Skeletal muscle tissue (tissue), 4 donors: ENCODE measurements around the gene NAV2. TPM values are rescaled to one million over a fixed set of nuclear protein-coding genes. Genes with fewer than 3 reads are reported as not detected.
A peak's percentile ranks its signal among the peaks of the same experiment; 100 is the strongest.

Source experiments
- H3K27ac ChIP-seq: one replicate; pipeline ENCODE4 v1.7.0; 2013; ENCODE audit warnings: mild to moderate bottlenecking, low read depth, low read length, inconsistent platforms
- H3K27me3 ChIP-seq, 3 donors: one replicate each; pipeline ENCODE4 v1.7.0; 2013; ENCODE audit warnings: low read length in 3 of 3; ENCODE audit not compliant: control insufficient read depth in 3 of 3, insufficient read depth in 3 of 3
- H3K36me3 ChIP-seq, 3 donors: one replicate each; pipeline ENCODE4 v1.7.0; 2013; ENCODE audit warnings: low read length in 3 of 3; ENCODE audit not compliant: control insufficient read depth in 3 of 3, insufficient read depth in 3 of 3
- H3K4me1 ChIP-seq, 3 donors: one replicate each; pipeline ENCODE4 v1.7.0; 2013; ENCODE audit warnings: low read length in 3 of 3, mild to moderate bottlenecking in 3 of 3; ENCODE audit not compliant: control insufficient read depth in 3 of 3, insufficient read depth in 3 of 3
- H3K4me3 ChIP-seq, 3 donors: one replicate each; pipeline ENCODE4 v1.7.0; 2013; ENCODE audit warnings: low read length in 3 of 3
- H3K9ac ChIP-seq, 3 donors: one replicate each; pipeline ENCODE4 v1.7.0; 2013; ENCODE audit warnings: low read length in 3 of 3, mild to moderate bottlenecking in 3 of 3, moderate library complexity in 2 of 3, low read depth in 1 of 3
- H3K9me3 ChIP-seq, 3 donors: one replicate each; pipeline ENCODE4 v1.7.0; 2013; ENCODE audit warnings: low read length in 3 of 3; ENCODE audit not compliant: control insufficient read depth in 3 of 3
- total RNA-seq: library from RNA; depleted of rRNA; stranded (reverse); fragments of >200 nt; gene quantifications from one replicate; pipeline ENCODE4 v1.2.3, GENCODE V29; 2014
- donor health status: Osteomylitis.

The NAV2 gene
- total RNA-seq, 1 donor from 2014 or later: 43.3 TPM

DNA sequence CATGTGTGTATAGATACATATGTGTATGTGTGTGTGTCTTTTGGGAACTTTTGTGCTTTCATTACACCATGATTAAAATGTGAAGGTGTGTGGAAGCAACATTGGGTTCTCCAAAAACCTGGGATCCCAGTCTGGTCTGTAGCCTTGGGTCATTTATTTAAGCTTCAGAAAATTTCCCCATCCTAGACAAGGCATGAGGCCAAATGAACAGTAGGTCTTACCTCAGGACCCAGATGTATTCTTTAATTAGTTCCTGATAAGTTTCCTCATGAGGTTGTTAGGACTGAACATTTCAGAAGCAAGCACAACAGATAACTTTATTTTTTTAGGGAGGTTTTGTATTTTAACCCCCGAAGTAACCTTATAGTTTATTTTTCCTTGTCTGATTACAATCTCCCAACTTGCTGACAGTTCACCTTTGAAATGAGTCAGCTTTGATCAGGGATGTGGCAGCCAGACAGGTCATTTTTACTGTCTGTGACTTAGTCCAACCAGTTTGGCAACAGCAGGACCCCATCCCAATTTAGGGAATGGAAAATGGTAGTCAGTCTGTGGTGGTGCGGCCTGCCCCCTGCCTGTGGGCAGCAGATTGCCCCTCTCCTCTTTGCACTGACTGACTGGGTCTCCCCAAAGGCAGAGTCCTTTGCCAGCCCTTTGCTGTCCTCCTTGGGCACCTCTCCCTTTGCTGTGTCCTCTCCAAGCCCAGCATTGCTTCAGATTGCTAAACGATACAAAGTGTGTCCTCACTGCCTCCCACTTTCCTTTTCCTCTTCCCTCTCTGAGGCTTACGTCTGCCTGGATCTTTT lies 88.3 kb downstream of the NAV2 start:
- Histone ChIP-seq H3K27ac (no peak overlapping the region), H3K4me3 (no peak overlapping the region), H3K27me3 (no peaks in the 10 kb centered on the region), H3K9ac (no peak overlapping the region), H3K9me3 (no peaks in the 10 kb centered on the region), H3K4me1 (peaks cover 9 to 14% (median 9%) of the 10 kb centered on the region in 3 donors), H3K36me3 (no peaks in the 10 kb centered on the region)

GRCh38 chr11:19802773-19803293 lies 90.2 kb downstream of the NAV2 start:
- H3K4me3 ChIP-seq: no peak overlapping the region
- H3K36me3 ChIP-seq: no peaks in the 10 kb centered on the region
- H3K27me3 ChIP-seq: no peaks in the 10 kb centered on the region
- H3K9me3 ChIP-seq: no peaks in the 10 kb centered on the region
- H3K4me1 ChIP-seq: peaks cover 10 to 25% (median 11%) of the 10 kb centered on the region in 3 donors
- H3K9ac ChIP-seq: no peak overlapping the region
- no peak overlapping the region for H3K27ac ChIP-seq

GRCh38 chr11:19803506-19803998 lies 90.9 kb downstream of the NAV2 start:
- H3K36me3 ChIP-seq: no peaks in the 10 kb centered on the region
- peaks cover 10 to 28% (median 11%) of the 10 kb centered on the region in 3 donors for H3K4me1 ChIP-seq
- H3K27ac ChIP-seq: no peak overlapping the region
- H3K9ac ChIP-seq: no peak overlapping the region
- no peaks in the 10 kb centered on the region for H3K9me3 ChIP-seq
- H3K4me3 ChIP-seq: no peak overlapping the region
- H3K27me3 ChIP-seq: no peaks in the 10 kb centered on the region

- Histone ChIP-seq H3K4me1 (peaks cover 10 to 28% (median 11%) of the 10 kb centered on the region in 3 donors), H3K4me3 (no peak overlapping the region), H3K9me3 (no peaks in the 10 kb centered on the region), H3K27ac (peak overlapping the region; percentile 57), H3K36me3 (no peaks in the 10 kb centered on the region), H3K9ac (no peak overlapping the region), H3K27me3 (no peaks in the 10 kb centered on the region)
Measured at GRCh38 chr11:19805376-19805775, 92.7 kb downstream of the NAV2 start.

- Histone ChIP-seq H3K4me1 (peaks cover 10 to 29% (median 11%) of the 10 kb centered on the region in 3 donors), H3K27me3 (no peaks in the 10 kb centered on the region), H3K9me3 (no peaks in the 10 kb centered on the region), H3K36me3 (no peaks in the 10 kb centered on the region), H3K27ac (peak overlapping the region; percentile 57), H3K9ac (no peak overlapping the region), H3K4me3 (no peak overlapping the region)
Measured at GRCh38 chr11:19805827-19806226, 93.2 kb downstream of the NAV2 start.

- H3K27me3 ChIP-seq: no peaks in the 10 kb centered on the region
- peaks cover 10 to 33% (median 11%) of the 10 kb centered on the region in 3 donors for H3K4me1 ChIP-seq
- H3K4me3 ChIP-seq: no peak overlapping the region
- H3K9ac ChIP-seq: no peak overlapping the region
- no peaks in the 10 kb centered on the region for H3K9me3 ChIP-seq
- H3K36me3 ChIP-seq: no peaks in the 10 kb centered on the region
- H3K27ac ChIP-seq: no peak overlapping the region
Measured at GRCh38 chr11:19806251-19806650, 93.6 kb downstream of the NAV2 start.

- Histone ChIP-seq H3K9ac (no peak overlapping the region), H3K4me3 (no peak overlapping the region), H3K27ac (no peak overlapping the region), H3K36me3 (no peaks in the 10 kb centered on the region), H3K9me3 (no peaks in the 10 kb centered on the region), H3K27me3 (no peaks in the 10 kb centered on the region), H3K4me1 (peaks cover 27 to 53% (median 30%) of the 10 kb centered on the region in 3 donors)
Measured at GRCh38 chr11:19808076-19808911, 95.7 kb downstream of the NAV2 start.

GRCh38 chr11:19810852-19811251 lies 98.2 kb downstream of the NAV2 start:
- Histone ChIP-seq H3K4me1 (peaks cover 42 to 65% (median 46%) of the 10 kb centered on the region in 3 donors), H3K9ac (no peak overlapping the region), H3K27ac (no peak overlapping the region), H3K4me3 (no peak overlapping the region), H3K27me3 (no peaks in the 10 kb centered on the region), H3K9me3 (no peaks in the 10 kb centered on the region), H3K36me3 (no peaks in the 10 kb centered on the region)

DNA sequence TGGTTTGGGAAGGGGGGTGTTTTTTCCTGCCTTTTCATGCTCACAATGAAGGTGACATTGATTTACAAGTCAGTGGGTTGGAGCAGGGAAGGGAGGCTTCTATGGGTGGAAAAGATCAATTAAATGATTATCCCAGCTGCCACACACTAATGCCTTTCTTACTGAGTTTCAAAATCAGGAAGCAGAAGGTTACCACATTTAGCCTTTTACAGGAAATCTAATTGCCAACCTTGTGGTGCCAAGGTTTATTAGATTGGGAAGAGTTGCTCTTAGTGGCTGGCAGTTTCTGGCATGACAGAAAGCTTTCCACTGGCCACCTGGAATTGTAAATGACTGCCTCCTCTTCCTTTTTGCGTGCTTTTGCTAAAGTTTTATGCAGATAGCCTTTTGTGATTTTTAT lies 98.7 kb downstream of the NAV2 start:
- no peaks in the 10 kb centered on the region for H3K36me3 ChIP-seq
- peaks cover 45 to 66% (median 48%) of the 10 kb centered on the region in 3 donors for H3K4me1 ChIP-seq
- H3K9me3 ChIP-seq: no peaks in the 10 kb centered on the region
- no peak overlapping the region for H3K9ac ChIP-seq
- no peaks in the 10 kb centered on the region for H3K27me3 ChIP-seq
- H3K4me3 ChIP-seq: no peak overlapping the region
- H3K27ac ChIP-seq: no peak overlapping the region
